GM18951 (cell line): ENCODE data around the gene PA2G4.

Source experiments
- POLR2A ChIP-seq: IDR thresholded peaks from 4 replicates; pipeline ENCODE4 v1.6.1; 2011; ENCODE audit warnings: mild to moderate bottlenecking; ENCODE audit not compliant: insufficient read length, insufficient read depth; ENCODE audit errors: extremely low read depth
- in situ Hi-C: fragments of 300-500 bp; cut with MboI; formaldehyde crosslinking; loops from one replicate; pipeline ENCODE4 v1.12.0; 2022; ENCODE audit warnings: low sequenced_read_pairs, mixed read lengths, inconsistent platforms; ENCODE audit not compliant: unreplicated experiment

Gene PA2G4

DNA sequence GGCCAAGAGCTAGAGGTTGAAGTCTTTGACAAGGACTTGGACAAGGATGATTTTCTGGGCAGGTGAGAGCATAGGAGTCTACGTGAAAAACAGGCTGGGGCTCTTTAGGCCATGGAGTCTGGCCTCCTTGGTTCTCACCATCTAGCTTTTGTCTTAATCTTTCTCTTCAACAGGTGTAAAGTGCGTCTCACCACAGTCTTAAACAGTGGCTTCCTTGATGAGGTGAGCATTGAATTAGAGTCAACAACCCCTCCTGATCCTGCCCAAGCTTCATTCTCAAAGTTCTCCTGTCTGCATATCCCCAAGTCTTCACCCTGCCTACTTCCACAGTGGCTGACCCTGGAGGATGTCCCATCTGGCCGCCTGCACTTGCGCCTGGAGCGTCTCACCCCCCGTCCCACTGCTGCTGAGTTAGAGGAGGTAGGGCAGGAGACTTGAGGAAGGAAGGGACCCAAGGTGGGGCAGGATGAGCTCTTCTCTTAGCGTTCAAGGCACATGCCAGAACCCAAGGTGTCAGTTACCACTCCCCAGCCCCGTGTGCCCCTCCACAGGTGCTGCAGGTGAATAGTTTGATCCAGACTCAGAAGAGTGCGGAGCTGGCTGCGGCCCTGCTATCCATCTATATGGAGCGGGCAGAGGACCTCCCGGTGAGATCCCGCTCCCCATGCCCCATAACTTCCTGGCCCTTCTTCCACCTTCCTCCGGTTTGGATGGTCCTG is 33.7 kb downstream of the PA2G4 start:
- in situ Hi-C loops = no loop called here

DNA sequence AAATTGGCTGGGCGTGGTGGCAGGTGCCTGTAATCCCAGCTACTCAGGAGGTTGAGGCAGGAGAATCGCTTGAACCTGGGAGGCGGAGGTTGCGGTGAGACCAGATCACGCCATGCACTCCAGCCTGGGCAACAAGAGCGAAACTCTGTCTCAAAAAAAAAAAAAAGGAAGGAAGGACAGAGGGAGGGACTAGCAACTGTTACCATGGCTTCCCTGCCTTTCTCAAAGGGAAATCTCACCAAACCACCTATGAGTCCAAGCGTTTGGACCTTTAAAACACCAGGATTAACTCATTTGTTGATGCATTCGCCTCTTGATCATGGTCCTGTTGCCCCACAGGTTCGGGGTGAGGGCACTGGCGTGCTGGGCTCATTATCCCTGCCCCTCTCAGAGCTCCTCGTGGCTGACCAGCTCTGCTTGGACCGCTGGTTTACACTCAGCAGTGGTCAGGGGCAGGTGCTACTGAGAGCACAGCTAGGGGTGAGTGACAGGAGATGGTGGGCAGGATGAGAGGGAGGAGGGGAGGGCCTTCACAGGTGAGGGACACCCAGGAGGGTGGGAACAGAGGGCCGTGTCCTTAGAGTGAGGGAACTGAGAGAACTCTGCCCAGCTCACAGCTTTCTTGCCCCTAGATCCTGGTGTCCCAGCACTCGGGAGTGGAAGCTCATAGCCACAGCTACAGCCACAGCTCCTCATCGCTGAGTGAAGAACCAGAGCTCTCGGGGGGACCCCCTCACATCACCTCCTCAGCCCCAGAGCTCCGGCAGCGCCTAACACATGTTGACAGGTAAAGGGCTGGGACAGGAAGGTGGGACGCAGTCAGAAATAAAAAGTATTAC is 37.8 kb downstream of the PA2G4 start:
- TF ChIP-seq POLR2A = no peak
- in situ Hi-C loops = no loop called here

More for the DNA sequence above, 33.7 kb downstream of the PA2G4 start:
- TF ChIP-seq POLR2A = no peak

DNA sequence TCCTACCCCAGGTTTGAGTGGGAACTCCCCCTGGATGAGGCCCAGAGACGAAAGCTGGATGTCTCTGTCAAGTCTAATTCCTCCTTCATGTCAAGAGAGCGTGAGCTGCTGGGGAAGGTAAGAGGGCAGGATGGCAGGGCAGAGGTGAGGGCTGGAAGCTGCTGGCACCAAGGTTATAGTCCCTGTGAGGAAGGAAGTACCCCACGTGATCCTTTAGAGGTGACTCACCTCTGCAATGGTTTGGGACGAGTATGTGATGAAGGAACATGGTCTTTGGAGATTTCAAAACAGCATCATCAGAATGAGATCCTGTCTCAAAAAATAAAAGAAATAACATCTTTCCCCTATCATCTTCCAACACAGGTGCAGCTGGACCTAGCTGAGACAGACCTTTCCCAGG is 38.9 kb downstream of the PA2G4 start:
- TF ChIP-seq POLR2A = no peak

DNA sequence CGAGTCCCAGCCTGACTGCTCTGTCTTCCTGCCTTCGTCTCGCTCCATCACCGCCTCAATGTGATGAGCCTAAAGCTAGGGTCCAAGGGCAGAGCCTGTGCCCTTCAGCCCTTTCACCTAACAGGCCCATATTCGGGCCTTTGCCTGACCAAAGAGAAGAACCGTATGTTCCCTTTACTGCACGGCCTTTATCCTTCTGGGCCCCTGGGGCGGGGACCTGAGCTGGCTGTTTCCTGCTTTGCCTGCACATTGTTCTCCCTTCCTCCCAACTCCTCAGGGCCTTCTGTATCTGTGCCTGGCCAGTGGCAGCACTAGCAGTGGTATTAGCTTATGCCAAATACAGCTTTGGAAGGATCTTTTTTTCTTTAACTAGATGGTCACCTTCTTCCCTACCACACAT is 39.5 kb downstream of the PA2G4 start:
- TF ChIP-seq POLR2A = no peak
- in situ Hi-C loops = no loop called here

More for the DNA sequence above, 38.9 kb downstream of the PA2G4 start:
- in situ Hi-C loops = no loop called here

DNA sequence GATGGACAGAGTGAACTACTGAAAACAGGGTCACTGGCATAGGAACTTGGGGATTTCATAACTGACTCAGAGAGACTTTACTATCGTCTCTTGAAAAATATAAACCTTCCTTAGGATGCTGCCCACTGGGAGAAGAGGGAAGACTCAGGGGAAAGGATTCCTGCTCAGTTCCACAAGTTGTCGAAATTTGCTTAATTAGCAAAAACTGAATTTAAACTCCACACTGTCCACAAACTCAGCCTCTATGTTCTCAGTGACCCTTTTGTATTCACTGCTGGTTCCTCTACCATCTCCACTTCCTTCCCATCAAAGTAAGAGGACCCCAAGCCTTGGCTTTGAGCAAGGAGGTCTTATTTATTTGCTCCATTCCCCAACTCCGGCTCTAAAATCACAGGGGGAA is 40.9 kb downstream of the PA2G4 start:
- in situ Hi-C loops = no loop called here
- no peak for TF ChIP-seq POLR2A

DNA sequence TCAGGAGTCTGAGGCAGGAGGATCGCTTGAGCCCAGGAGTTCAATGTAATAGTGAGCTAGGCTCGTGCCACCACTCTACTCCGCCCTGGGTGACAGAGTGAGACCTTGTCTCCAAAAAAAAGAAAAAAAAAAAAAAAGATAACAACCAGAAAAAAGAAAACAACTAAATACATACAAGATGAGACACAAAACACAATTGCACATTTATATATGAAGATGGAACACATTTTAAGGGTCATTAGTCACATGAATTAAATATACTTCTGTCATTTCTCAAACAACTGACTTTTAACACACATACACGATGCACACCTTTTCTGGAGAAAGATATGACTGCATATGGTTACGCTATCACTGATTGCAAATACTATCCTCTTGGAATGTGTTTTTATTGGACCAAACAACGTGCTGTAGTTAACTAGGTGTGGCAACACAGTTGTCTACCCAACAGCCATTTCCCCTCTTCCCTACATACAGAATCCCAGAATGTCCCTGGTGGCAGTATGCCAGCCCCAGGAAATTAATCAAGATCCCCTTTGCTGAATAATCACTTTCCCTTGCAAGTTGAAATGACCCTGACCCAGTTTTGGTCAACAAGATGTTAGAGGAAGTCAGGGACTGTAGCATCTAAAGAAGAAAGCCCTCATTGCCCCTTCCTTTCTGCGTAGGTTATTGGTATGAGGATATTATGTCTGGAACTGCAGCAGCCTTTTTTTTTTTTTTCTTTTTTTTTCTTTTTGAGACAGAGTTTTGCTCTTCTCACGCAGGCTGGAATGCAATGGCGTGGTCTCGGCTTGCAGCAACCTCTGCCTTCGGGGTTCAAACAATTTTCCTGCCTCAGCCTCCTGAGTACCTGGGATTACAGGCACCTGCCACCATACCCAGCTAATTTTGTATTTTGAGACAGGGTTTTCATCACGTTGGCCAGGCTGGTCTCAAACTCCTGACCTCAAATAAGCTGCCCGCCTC is 42.4 kb downstream of the PA2G4 start:
- TF ChIP-seq POLR2A = no peak
- in situ Hi-C loops = no loop called here

DNA sequence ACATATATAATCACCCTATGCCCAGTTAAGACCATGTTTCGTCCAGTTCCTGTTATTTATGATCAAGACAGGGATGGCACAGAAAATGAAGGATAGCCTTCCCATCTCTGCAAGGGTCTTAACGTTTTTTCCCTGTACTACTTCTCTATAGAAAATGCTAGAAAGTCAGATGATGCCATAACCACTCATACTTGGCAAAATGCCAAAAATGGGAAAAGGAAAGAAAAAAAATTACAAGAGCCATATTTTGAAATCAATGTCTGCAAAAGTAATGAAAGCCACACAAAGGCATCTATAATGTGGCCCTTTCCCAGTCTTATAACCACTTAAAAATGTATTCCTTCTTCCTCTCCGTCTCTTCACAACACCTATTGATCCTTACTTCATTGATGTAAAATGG is 46.2 kb downstream of the PA2G4 start:
- in situ Hi-C loops = no loop called here
- TF ChIP-seq POLR2A = no peak

DNA sequence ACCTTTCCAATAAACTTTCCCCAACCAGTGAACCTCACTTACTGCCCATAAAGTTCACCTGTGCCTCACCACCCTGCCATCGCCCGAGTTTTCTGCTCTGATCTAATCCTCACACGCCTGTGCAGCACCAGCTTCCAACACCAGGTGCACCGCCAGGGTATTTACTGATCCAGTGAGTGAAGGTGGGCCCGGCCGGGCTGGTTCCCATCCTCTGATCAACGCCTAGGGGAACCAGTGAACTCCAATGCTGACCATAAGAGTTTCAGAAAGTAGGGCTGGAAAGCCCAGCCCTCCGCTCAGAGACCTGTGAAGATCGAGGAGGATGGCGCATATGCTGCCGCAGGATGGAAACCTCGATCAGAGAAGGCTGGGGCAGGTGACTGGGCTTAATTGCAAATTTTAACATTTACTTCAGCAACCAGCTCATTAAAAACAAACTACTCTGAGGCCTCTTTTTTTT is 47.3 kb downstream of the PA2G4 start:
- in situ Hi-C loops = no loop called here
- TF ChIP-seq POLR2A = peak; percentile 20

DNA sequence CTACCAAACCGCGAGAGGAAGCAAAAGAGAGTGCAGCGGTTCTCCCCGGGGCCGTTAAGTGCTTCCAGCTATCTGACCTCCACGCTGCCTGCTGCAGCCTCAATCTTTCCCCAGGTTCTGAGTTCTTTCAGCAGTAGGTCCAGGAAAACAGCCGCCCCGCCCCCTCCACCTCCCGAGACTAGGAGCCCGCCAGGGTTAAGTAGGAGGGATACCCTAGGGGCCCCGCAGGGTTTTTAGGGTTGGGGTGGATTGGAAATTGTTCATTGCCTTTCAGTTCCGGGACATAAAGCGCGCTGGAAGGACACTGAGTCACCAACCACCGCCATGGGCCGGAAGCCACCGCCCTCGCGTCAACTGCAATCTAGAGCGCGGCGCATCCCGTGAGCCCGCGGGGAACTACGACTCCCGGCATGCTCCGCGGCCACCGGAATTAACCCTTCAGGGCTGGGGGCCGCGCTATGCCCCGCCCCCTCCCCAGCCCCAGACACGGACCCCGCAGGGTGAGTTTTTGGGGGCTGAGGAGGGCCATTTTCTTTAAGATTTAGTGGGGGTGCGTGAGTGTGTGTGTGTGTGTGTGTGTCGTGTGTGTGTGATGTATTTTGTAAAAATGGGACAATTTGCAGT is 47.9 kb downstream of the PA2G4 start, which contains the start of gene MYL6B:
MYL6B (plus strand) TSS at position 456 of the 624 bp plus-strand sequence. CDS start 1,332 bp downstream, outside the sequence.
- TF ChIP-seq POLR2A = peak; percentile 81
- in situ Hi-C loops = no loop called here

DNA sequence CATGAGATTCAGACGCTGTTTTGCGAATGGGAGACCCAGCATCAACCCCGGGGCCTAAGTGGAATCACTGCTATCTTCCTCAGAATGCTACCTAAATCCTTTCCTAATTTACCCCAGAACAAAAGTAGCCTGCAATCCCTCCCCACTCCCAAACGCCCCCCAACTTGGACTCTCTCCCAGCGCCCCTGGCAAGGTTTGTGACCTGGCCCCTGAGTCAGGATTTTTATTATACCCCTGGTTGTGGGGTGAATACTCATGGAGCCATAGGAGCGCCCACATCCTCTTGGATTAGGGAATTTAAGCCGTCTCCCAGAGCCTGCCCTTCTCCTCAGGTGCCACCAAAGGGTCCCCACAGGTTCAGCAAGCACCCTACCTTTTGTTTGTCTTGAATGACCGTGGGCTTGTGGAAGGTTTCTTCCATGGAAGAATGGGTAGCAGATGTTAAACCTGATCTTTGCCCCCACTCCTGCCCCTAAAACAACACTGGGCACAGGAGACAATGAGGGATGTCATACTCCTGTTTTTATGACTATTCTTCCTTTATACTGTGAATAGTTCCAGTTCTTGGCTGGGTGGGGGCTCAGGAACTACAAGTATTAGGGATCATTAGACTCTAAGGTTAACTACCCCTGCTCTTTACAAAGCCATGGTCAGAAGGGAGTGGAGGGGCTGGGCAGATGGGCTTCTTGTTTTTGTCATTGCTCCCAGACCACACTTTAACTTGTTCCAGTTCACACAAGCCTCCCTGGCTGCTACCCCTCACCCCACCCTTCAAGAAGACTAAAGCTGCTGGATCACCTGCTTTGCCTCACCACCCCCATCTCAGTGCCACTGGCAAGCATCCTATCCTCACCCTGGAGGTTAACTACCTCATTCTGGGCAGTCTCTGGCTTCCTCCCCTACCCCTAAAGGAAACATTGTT is 48.7 kb downstream of the PA2G4 start:
- no peak for TF ChIP-seq POLR2A
- in situ Hi-C loops = no loop called here

DNA sequence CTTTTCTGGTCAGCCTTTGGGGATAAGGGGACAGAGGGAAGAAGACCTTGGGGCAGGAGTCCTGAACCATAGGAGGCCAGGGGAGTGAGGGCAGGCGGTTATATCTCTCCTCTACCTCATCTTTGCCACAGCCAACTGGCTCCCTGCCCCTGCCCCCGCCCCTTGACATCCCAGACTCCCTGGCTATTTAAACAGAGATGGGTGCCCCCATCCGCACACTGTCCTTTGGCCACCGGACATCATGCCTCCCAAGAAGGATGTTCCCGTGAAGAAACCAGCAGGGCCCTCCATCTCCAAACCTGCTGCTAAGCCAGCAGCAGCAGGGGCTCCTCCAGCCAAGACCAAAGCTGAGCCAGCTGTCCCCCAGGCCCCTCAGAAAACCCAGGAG is 49.3 kb downstream of the PA2G4 start:
- in situ Hi-C loops = no loop called here
- no peak for TF ChIP-seq POLR2A
